GM12878 (cell line): ENCODE results near the gene PPP2R2D. TPM values are rescaled to one million over a fixed set of nuclear protein-coding genes. Genes with fewer than 3 reads are reported as not detected.

Experiments
- EGR1 ChIP-seq, 2 experiments: IDR thresholded peaks; 1 replicate in 1 of 2; 2 replicates in 1 of 2; pipeline ENCODE4 v1.6.1; 2011 to 2012; ENCODE audit warnings: low read depth in 2 of 2, low read length in 2 of 2, borderline replicate concordance in 1 of 2, mild to moderate bottlenecking in 1 of 2, moderate library complexity in 1 of 2
- EZH2 ChIP-seq: IDR thresholded peaks from 2 replicates; pipeline ENCODE4 v1.6.1; 2012; ENCODE audit warnings: low read depth, mild to moderate bottlenecking, control low read depth, inconsistent platforms, low read length, borderline replicate concordance; ENCODE audit not compliant: control insufficient read depth
- GABPA ChIP-seq: IDR thresholded peaks from 2 replicates; pipeline ENCODE4 v1.6.1; 2014; ENCODE audit warnings: antibody characterized with exemption, low read depth, mild to moderate bottlenecking, inconsistent platforms
- GATAD2B ChIP-seq: fragments of 450-650 bp; conservative IDR thresholded peaks from 2 replicates; pipeline ENCODE4 v1.6.1; 2017; ENCODE audit warnings: low read depth, mild to moderate bottlenecking, moderate library complexity
- HCFC1 ChIP-seq: fragments of 150-350 bp; IDR thresholded peaks from 2 replicates; pipeline ENCODE4 v1.6.1; 2014; ENCODE audit warnings: low read length
- HDGF ChIP-seq: fragments of 450-650 bp; IDR thresholded peaks from 2 replicates; pipeline ENCODE4 v1.6.1; 2016; ENCODE audit warnings: antibody characterized with exemption
- NR2F1 ChIP-seq: fragments of 450-650 bp; conservative IDR thresholded peaks from 2 replicates; pipeline ENCODE4 v1.6.1; 2017; ENCODE audit warnings: mild to moderate bottlenecking
- RAD21 ChIP-seq: IDR thresholded peaks from 2 replicates; pipeline ENCODE4 v1.6.1; 2011; ENCODE audit warnings: mild to moderate bottlenecking, low read depth, low read length, moderate library complexity; ENCODE audit not compliant: insufficient read depth
- RB1 ChIP-seq: fragments of 450-650 bp; formaldehyde crosslinking; IDR thresholded peaks from 2 replicates; pipeline ENCODE4 v1.6.1; 2017; ENCODE audit warnings: mild to moderate bottlenecking, borderline replicate concordance
- SIX5 ChIP-seq: IDR thresholded peaks from 2 replicates; pipeline ENCODE4 v1.6.1; 2011; ENCODE audit warnings: mild to moderate bottlenecking, low read depth, low read length, moderate library complexity; ENCODE audit not compliant: severe bottlenecking
- SRF ChIP-seq, 2 experiments: IDR thresholded peaks; 2 replicates each; pipeline ENCODE4 v1.6.1; 2011; ENCODE audit warnings: low read depth in 2 of 2, low read length in 2 of 2, mild to moderate bottlenecking in 1 of 2, moderate library complexity in 1 of 2
- polyA plus RNA-seq, 11 experiments: library from polyadenylated mRNA; depleted of rRNA in 4 of 11; unstranded in 6 of 11; stranded (reverse) in 5 of 11; fragments of >200 nt; fragmentation: Nextera tagmentation in 4 of 11; fragmentation: Illumina TruSeq in 1 of 11; extraction: Ambion mirVana in 4 of 11; extraction: Trizol in 1 of 11; gene quantifications; 1 replicate in 1 of 11; 2 replicates in 10 of 11; pipeline versions ENCODE4 v1.2.1 to v1.2.3, GENCODE V29; 2011 to 2016; ENCODE audit warnings: inconsistent platforms in 2 of 11, missing spikeins in 2 of 11, low read depth in 1 of 11
- total RNA-seq, 4 experiments: library from RNA; depleted of rRNA in 3 of 4; stranded (reverse); fragments of >200 nt in 3 of 4; fragmentation: Illumina TruSeq in 1 of 4; extraction: Trizol in 1 of 4; gene quantifications; 2 replicates each; pipeline versions ENCODE4 v1.2.1 to v1.2.3, GENCODE V29; 2013 to 2021
- TF ChIP-seq, protein P1 (sequence below), 3 experiments: IDR thresholded peaks in 2 of 3; conservative IDR thresholded peaks in 1 of 3; 2 replicates each; pipeline ENCODE4 v1.5.1; 2011; ENCODE audit warnings: low read depth in 3 of 3, low read length in 3 of 3, mild to moderate bottlenecking in 3 of 3, control low read depth in 2 of 3, moderate library complexity in 2 of 3, inconsistent platforms in 1 of 3, mixed read lengths in 1 of 3; ENCODE audit not compliant: control insufficient read depth in 2 of 3, insufficient read depth in 1 of 3; ENCODE audit errors: extremely low read depth in 1 of 3
- TF ChIP-seq, protein P2 (sequence below): fragments of 450-650 bp; IDR thresholded peaks from 2 replicates; pipeline ENCODE4 v1.6.1; 2017; ENCODE audit warnings: mild to moderate bottlenecking, low read depth, inconsistent platforms; ENCODE audit not compliant: poor library complexity, severe bottlenecking

Gene PPP2R2D
- total and polyA plus RNA-seq, 10 of the 15 experiments (the other 5 are each of a cell fraction or from before 2014, with no cell fraction given) = 2.8 to 41.9 (median 21.8) TPM

DNA sequence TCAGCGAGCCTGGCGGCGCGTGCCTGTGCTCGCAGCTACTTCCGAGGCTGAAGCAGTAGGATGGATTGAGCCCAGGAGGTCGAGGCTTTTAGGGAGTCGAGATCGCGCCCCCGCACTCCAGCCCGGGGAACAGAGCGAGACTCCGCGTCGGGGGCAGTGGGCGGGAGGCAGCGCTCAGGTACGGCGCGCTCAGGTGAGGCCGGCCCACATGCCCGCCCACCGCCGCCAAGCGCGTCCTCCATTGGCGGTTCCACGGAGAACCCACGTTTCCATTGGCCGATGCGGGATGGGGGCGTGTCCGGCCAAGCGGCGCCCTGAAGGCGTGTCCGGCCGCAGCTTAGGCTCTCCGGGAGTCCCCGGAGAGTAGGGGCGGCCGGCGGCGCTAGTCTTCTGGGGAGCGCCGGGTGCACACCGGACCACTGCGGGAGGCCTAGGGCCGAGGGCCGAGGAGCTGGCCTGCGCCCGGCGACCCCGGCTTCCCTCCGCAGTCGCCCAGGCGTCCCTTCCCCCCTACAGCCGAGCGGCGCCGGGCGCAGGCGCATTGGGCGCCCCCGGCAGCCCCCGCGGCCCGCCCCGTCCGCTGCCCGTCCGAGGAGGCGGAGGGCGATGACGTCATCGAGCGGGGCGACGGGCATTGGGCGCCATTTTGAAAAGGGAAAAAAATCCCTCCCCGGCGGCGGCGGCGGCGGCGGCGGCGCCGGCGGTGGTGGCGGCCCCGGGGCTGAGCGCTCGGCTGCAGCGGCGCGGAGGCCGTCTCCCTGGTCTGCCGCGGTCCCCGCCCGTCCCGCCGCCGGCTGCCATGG, at the start of gene PPP2R2D (continued):
- TF ChIP-seq, protein P1, sequence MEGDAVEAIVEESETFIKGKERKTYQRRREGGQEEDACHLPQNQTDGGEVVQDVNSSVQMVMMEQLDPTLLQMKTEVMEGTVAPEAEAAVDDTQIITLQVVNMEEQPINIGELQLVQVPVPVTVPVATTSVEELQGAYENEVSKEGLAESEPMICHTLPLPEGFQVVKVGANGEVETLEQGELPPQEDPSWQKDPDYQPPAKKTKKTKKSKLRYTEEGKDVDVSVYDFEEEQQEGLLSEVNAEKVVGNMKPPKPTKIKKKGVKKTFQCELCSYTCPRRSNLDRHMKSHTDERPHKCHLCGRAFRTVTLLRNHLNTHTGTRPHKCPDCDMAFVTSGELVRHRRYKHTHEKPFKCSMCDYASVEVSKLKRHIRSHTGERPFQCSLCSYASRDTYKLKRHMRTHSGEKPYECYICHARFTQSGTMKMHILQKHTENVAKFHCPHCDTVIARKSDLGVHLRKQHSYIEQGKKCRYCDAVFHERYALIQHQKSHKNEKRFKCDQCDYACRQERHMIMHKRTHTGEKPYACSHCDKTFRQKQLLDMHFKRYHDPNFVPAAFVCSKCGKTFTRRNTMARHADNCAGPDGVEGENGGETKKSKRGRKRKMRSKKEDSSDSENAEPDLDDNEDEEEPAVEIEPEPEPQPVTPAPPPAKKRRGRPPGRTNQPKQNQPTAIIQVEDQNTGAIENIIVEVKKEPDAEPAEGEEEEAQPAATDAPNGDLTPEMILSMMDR (IDR thresholded peaks at IDR 0.05 in 2 of 3, conservative IDR thresholded peaks at IDR 0.05 in 1 of 3; ENCODE audit: control insufficient read depth in 2 of 3, extremely low read depth in 1 of 3, insufficient read depth in 1 of 3, low read depth in 3 of 3, low read length in 3 of 3) = no peak
- peak in 1 of 2 experiments; percentile 85; a peak in 2 of 4 replicates for TF ChIP-seq SRF (IDR thresholded peaks at IDR 0.05; ENCODE audit: low read depth in 2 of 2, low read length in 2 of 2)
- TF ChIP-seq GABPA = no peak
- no peak for TF ChIP-seq EZH2
- TF ChIP-seq RAD21 = no peak
- peak; percentile 60 for TF ChIP-seq SIX5
- TF ChIP-seq, protein P2, sequence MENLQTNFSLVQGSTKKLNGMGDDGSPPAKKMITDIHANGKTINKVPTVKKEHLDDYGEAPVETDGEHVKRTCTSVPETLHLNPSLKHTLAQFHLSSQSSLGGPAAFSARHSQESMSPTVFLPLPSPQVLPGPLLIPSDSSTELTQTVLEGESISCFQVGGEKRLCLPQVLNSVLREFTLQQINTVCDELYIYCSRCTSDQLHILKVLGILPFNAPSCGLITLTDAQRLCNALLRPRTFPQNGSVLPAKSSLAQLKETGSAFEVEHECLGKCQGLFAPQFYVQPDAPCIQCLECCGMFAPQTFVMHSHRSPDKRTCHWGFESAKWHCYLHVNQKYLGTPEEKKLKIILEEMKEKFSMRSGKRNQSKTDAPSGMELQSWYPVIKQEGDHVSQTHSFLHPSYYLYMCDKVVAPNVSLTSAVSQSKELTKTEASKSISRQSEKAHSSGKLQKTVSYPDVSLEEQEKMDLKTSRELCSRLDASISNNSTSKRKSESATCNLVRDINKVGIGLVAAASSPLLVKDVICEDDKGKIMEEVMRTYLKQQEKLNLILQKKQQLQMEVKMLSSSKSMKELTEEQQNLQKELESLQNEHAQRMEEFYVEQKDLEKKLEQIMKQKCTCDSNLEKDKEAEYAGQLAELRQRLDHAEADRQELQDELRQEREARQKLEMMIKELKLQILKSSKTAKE = no peak
- TF ChIP-seq HDGF = no peak
- TF ChIP-seq EGR1 (IDR thresholded peaks at IDR 0.05; ENCODE audit: borderline replicate concordance in 1 of 2, low read depth in 2 of 2, low read length in 2 of 2) = peak in 1 of 2 experiments; percentile 70; a peak in 2 of 3 replicates
- 0 out of 2 replicates have a peak, but pooled peaks have one; percentile 15 for TF ChIP-seq RB1
- TF ChIP-seq HCFC1 = peak; percentile 73
- TF ChIP-seq NR2F1 = 0 out of 2 replicates have a peak, but pooled peaks have one; percentile 28
- TF ChIP-seq GATAD2B = peak; percentile 42; the same call in 1 of the 2 replicates
